HG02571 (cell line): ENCODE data around the gene RFTN1.

ENCODE experiments used
- ATAC-seq: cut with Tn5 transposase; IDR thresholded peaks from one replicate; pipeline ENCODE4 v1.9.1; 2021; ENCODE audit warnings: mild to moderate bottlenecking, moderate library complexity; ENCODE audit not compliant: unreplicated experiment

RFTN1 gene

GRCh38 chr3:16513141-16514020 lies at the start of gene RFTN1:
RFTN1 (minus strand) TSS chr3:16513699; CDS start chr3:16493869, 19,830 bp downstream.
- ATAC-seq, result no peak

DNA sequence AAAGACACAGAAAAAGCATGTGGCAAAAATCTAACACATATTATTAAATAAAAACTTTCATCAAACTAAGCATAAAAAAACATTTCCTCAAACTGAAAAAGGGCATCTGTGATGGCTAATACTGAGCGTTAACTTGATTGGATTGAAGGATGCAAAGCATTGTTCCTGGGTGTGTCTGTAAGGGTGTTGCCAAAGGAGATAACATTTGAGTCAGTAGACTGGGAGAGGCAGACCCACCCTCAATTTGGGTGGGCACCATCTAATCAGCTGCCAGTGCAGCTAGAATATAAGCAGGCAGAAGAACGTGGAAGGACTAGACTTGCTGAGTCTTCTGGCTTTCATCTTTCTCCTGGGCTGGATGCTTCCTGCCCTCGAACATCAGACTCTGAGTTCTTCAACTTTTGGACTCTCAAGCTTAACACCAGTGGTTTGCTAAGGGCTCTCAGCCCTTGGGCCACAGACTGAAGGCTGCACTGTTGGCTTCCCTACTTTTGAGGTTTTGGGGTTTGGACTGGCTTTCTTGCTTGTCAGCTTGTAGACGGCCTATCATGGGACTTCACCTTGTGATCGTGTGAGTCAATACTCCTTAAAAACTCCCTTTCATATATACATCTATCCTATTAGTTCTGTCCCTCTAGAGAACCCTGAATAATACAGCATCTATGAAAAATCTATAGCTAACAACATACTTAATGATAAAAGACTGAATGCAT lies 46.3 kb upstream of the RFTN1 start:
- no peak for ATAC-seq

GRCh38 chr3:16554126-16554525 lies 40.6 kb upstream of the RFTN1 start:
- no peak for ATAC-seq

GRCh38 chr3:16552757-16553156 lies 39.3 kb upstream of the RFTN1 start:
- ATAC-seq, result no peak

DNA sequence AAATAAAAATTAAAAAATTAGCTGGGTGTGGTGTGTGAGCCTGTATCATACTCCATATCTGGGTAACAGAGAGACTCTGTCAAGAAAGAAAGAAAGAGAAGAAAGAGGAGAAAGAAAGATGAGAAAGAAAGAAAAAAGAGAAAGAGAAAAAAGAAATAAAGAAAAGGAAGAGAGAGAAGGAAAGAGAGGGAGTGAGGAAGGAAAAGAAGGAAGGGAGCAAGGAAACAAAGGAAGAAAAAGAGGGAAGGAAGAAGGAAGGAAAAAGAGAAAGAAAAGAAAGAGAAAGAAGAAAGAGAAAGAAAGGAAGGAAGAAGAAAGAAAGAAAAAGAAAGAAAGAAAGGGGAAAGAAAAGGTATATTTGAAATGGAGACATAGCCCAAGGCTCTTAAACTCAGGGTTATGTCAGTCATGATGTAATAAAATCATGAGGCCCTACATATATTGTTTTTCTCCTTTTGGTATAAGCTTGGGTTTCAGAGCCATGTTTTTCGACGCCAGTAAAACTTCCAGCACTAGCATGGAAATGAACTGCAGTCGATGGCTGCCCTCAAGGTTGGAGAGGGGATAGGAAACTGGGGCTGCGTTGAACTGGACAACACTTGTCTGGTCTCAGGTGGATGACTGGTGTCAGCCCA lies 38.0 kb upstream of the RFTN1 start:
- no peak for ATAC-seq

DNA sequence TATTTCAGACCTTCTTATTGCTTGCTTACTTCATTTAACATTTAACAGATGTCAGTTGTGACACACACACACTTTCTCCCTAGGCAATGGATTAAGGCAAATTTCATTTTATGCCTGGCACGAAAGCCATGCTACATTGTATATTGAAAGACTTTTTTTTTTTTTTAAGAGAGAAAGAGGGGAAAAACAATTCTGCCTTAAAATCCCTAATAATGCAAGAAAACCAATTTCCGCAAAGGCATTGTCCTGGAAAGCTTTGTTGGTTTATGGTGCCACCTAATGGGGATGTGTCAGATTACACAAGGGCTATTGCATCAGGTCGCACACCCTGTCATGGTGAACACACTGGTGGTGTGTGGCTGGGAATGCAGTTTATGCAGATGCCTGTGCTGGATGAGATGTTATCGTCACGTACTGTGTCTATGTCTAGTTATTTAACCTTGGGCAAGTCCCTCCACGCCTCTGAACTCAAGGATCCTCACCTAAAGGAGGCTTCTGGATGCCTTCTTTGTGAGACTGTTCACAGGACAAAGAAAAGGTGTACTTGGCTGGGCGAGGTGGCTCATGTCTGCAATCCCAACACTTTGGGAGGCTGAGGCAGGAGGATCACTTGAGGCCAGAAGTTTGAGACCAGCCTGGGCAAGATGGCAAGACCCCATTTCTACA lies 37.3 kb upstream of the RFTN1 start:
- ATAC-seq, result peak; percentile 76

GRCh38 chr3:16550305-16550675 lies 36.8 kb upstream of the RFTN1 start:
- peak; percentile 29 for ATAC-seq

DNA sequence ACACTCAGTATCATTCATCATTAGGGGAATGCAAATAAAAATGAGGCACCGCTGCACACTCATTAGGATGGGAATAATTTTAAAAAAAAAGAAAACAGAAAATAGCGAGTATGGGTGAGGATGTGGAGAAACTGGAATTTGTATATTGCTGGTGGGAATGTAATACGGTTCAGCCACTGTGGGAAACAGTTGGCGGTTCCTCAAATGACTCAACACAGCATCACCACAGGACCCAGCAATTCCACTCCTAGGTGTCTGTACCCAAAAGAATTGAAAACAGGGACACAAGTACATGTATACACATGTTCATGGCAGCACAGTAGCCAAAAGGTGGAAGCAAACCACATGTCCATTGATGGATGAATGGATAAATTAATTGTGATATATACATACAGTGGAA lies 35.2 kb upstream of the RFTN1 start:
- ATAC-seq, result no peak

GRCh38 chr3:16547561-16548357 lies 34.3 kb upstream of the RFTN1 start:
- no peak for ATAC-seq

DNA sequence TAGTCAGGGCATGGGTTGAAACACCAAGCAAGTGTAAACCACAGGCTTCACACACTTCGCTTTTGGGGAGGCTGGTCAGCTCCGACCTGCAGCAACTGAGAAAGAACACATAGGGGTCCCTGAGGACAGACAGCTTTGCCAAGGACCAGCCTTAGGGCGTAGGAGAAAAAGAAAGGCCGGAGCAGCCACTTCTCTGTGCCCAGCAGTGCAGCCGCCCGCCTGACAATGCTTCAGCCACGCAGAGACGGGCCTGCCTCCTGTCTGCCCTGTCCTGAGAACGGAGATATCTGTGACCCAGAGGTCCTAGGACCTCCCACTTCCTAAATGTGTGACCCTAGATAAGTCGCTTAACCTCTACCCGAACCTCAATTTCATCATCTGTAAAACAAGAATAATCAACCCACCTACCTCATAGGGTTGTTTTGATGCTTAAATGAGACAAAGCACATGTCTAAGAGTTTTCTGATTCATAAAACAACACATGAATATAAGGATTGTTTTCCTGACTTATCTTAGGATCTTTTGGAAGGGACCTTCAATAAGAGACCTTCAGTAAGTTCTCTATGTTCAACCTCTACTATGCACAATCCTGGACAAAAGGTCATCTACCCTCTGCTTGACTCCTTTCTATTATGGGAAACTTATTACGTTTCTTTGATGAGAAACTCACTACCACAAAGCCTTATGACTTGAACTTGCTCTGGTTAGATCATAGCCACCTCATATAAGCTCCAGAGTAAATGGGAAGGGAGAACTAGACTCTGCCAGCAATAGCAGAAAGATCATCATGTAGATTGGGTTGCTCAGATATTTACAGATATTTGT lies 32.9 kb upstream of the RFTN1 start:
- no peak for ATAC-seq

GRCh38 chr3:16545413-16546185 lies 32.1 kb upstream of the RFTN1 start:
- ATAC-seq, result no peak

DNA sequence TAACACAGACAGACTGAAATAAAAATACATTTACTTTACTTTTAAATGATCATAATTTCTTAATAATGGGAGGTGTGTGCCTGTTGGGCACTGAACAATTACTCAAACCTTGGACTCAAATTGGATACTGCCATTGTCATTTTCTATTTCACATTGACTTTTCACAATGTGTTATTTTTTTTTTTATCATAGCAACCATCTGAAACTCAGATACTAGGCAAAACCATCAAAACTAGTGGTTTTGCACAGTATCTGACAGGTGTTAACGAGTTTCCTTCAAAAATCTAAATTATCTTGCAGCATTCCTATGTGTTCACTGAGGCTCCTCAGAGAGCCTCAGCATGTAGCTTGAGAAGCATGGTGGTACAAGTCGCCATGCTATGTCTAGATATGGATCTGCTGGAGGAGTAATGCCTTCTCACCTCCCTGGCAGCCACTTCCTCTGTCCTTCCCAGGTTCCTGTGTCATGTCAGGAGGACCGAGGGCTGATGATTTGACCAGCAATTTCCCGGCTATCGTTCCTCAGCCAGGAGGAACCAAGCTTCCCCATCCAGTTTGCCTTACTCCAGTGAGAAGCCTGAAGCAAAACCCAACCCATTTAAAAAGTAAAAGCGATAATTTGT lies 29.9 kb upstream of the RFTN1 start:
- ATAC-seq, result no peak

- no peak for ATAC-seq
Observed at GRCh38 chr3:16538507-16538906, 25.0 kb upstream of the RFTN1 start.

GRCh38 chr3:16536996-16537395 lies 23.5 kb upstream of the RFTN1 start:
- ATAC-seq, result no peak

DNA sequence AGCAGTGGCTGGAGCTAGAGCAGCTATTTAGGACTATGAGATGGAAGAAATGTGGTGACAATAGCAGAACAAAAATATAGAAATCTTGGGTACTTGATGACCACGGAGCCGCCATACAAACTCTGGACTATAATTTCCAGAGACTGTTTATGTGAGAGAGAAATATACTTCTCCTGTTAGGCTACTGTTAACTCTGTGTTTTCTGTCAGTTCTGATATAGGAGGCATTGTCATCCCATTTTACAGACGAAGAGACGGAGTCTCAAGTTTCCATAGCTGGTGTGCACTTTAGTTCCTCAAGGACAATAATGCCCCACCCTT lies 22.8 kb upstream of the RFTN1 start:
- ATAC-seq, result no peak

DNA sequence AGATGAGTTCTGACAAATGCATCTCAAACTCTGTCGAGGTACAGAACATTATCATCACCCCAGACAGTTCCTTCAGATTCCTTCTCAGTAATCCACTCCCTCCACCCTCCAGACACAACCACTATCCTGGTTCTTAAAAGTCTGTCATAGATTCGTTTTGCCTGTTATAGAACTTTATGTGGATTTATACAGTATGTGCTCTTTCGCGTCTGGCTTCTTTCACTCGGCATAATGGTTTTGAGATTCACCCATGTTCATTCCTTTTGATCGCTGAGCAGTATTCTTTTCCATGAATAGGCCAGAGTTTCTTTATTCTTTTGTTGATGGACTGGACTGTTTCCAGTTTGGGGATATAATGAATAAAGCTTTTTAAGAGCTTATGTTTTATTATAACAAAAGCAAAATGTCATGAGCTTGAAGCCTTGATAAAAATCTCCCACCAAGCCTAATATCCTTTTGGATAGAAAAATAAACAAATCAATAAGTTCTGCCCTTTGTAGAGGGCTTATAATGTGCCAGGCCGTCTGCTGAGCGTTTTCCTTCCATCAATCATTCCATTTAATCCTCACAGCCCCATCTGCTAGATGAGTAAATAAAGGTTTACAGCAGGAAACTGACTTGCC lies 21.3 kb upstream of the RFTN1 start:
- no peak for ATAC-seq

GRCh38 chr3:16533928-16534574 lies 20.6 kb upstream of the RFTN1 start:
- no peak for ATAC-seq

GRCh38 chr3:16529264-16529663 lies 15.8 kb upstream of the RFTN1 start:
- ATAC-seq, result no peak
